T-helper 17 cell (primary cell): ENCODE data around the gene NEFH. TPM values are rescaled to one million over a fixed set of nuclear protein-coding genes. Genes with fewer than 3 reads are reported as not detected.
A peak's percentile ranks its signal among the peaks of the same experiment; 100 is the strongest.
"Not testable (repeated sequence)": the region's sequence is repeated elsewhere in the genome, so short reads cannot be mapped to it uniquely, and the experiment has no call there.

ENCODE experiments used
- ATAC-seq: fragments of 150-1000 bp; cut with Tn5 transposase; 2 replicates; pipeline ENCODE4 v1.10.0; 2021; ENCODE audit warnings: mild to moderate bottlenecking, moderate library complexity
- DNase-seq, 3 donors: peaks; one replicate each; pipeline versions ENCODE4 v3.0.0 to v3.0.0-alpha.2; 2020 to 2021
- H3K9me3 ChIP-seq: one replicate; pipeline ENCODE4 v1.7.0; 2013; ENCODE audit warnings: low read length, mild to moderate bottlenecking; ENCODE audit not compliant: control insufficient read depth, poor library complexity, severe bottlenecking
- H3K27ac Mint-ChIP-seq: one replicate; pipeline ENCODE4 v1.8.0; 2022; ENCODE audit warnings: mild to moderate bottlenecking, moderate library complexity, mixed read lengths
- H3K27me3 Mint-ChIP-seq: one replicate; pipeline ENCODE4 v1.8.0; 2022; ENCODE audit warnings: mixed read lengths
- H3K36me3 Mint-ChIP-seq: one replicate; pipeline ENCODE4 v1.8.0; 2022; ENCODE audit warnings: low read depth, mixed read lengths
- H3K4me1 Mint-ChIP-seq: one replicate; pipeline ENCODE4 v1.8.0; 2022; ENCODE audit warnings: mild to moderate bottlenecking, mixed read lengths
- H3K4me3 Mint-ChIP-seq: one replicate; pipeline ENCODE4 v1.8.0; 2022; ENCODE audit warnings: mild to moderate bottlenecking, moderate library complexity, mixed read lengths
- total RNA-seq, 4 donors: library from RNA in 2 of 4; stranded (reverse) in 2 of 4; gene quantifications; one replicate each; pipeline ENCODE4 v1.2.3 and lab custom pipeline; 2022 to 2026

The NEFH gene
- total RNA-seq, 2 donors from 2014 or later, result 0.15 to 0.21 TPM

- ATAC-seq, H3K36me3 Mint-ChIP-seq, H3K4me3 Mint-ChIP-seq, H3K9me3 ChIP-seq, H3K27me3 Mint-ChIP-seq, H3K4me1 Mint-ChIP-seq, DNase-seq: not testable (repeated sequence)
- H3K27ac Mint-ChIP-seq, result peak overlapping the region; percentile 51
Observed at GRCh38 chr22:29489127-29489780, 9.2 kb downstream of the NEFH start.

GRCh38 chr22:29491012-29491411, 11.0 kb downstream of the NEFH start:
- DNase-seq (no peak), ATAC-seq (no peak)
- Mint-ChIP-seq H3K4me1 (no peaks in the 10 kb centered on the region), H3K4me3 (no peak overlapping the region), H3K27me3 (no peaks in the 10 kb centered on the region), H3K27ac (no peak overlapping the region), H3K36me3 (peaks cover 10% of the 10 kb centered on the region)
- H3K9me3 ChIP-seq, result no peaks in the 10 kb centered on the region

GRCh38 chr22:29493636-29494035, 13.6 kb downstream of the NEFH start:
- no peak for ATAC-seq
- Mint-ChIP-seq H3K4me1 (no peaks in the 10 kb centered on the region), H3K27me3 (no peaks in the 10 kb centered on the region), H3K27ac (no peak overlapping the region), H3K4me3 (no peak overlapping the region), H3K36me3 (peaks cover 7% of the 10 kb centered on the region)
- no peaks in the 10 kb centered on the region for H3K9me3 ChIP-seq
- no peak for DNase-seq

- no peak for ATAC-seq
- DNase-seq, result no peak
- Mint-ChIP-seq H3K4me3 (no peak overlapping the region), H3K27me3 (no peaks in the 10 kb centered on the region), H3K4me1 (no peaks in the 10 kb centered on the region), H3K27ac (peak overlapping the region; percentile 39), H3K36me3 (no peaks in the 10 kb centered on the region)
- H3K9me3 ChIP-seq, result no peaks in the 10 kb centered on the region
Observed at GRCh38 chr22:29499852-29500251, 19.8 kb downstream of the NEFH start.

- no peaks in the 10 kb centered on the region for H3K9me3 ChIP-seq
- Mint-ChIP-seq H3K4me1 (no peaks in the 10 kb centered on the region), H3K4me3 (no peak overlapping the region), H3K36me3 (peaks cover 6% of the 10 kb centered on the region), H3K27me3 (no peaks in the 10 kb centered on the region), H3K27ac (no peak overlapping the region)
- DNase-seq, result no peak
- ATAC-seq, result no peak
Observed at GRCh38 chr22:29503811-29504372, 23.9 kb downstream of the NEFH start.

GRCh38 chr22:29509298-29509697, 29.3 kb downstream of the NEFH start:
- peaks cover 6% of the 10 kb centered on the region for H3K36me3 Mint-ChIP-seq
- H3K9me3 ChIP-seq, result no peaks in the 10 kb centered on the region
- ATAC-seq, result no peak
- no peaks in the 10 kb centered on the region for H3K27me3 Mint-ChIP-seq
- no peaks in the 10 kb centered on the region for H3K4me1 Mint-ChIP-seq
- no peak overlapping the region for H3K27ac Mint-ChIP-seq
- DNase-seq, result no peak
- no peak overlapping the region for H3K4me3 Mint-ChIP-seq

- no peaks in the 10 kb centered on the region for H3K4me1 Mint-ChIP-seq
- H3K4me3 Mint-ChIP-seq, result no peak overlapping the region
- H3K27me3 Mint-ChIP-seq, result no peaks in the 10 kb centered on the region
- no peak for ATAC-seq
- H3K27ac Mint-ChIP-seq, result no peak overlapping the region
- H3K36me3 Mint-ChIP-seq, result peaks cover 6% of the 10 kb centered on the region
- H3K9me3 ChIP-seq, result no peaks in the 10 kb centered on the region
- DNase-seq, result no peak
Observed at GRCh38 chr22:29509815-29510214, 29.8 kb downstream of the NEFH start.

GRCh38 chr22:29510542-29510941, 30.5 kb downstream of the NEFH start:
- H3K4me1 Mint-ChIP-seq, result no peaks in the 10 kb centered on the region
- no peaks in the 10 kb centered on the region for H3K27me3 Mint-ChIP-seq
- H3K9me3 ChIP-seq, result no peaks in the 10 kb centered on the region
- peaks cover 6% of the 10 kb centered on the region for H3K36me3 Mint-ChIP-seq
- DNase-seq, result no peak
- no peak overlapping the region for H3K27ac Mint-ChIP-seq
- ATAC-seq, result no peak
- no peak overlapping the region for H3K4me3 Mint-ChIP-seq

GRCh38 chr22:29511126-29511862, 31.3 kb downstream of the NEFH start:
- ATAC-seq (no peak), DNase-seq (no peak)
- H3K4me3 Mint-ChIP-seq, result no peak overlapping the region
- no peaks in the 10 kb centered on the region for H3K4me1 Mint-ChIP-seq
- H3K36me3 Mint-ChIP-seq, result peaks cover 10% of the 10 kb centered on the region
- no peaks in the 10 kb centered on the region for H3K9me3 ChIP-seq
- H3K27me3 Mint-ChIP-seq, result no peaks in the 10 kb centered on the region
- H3K27ac Mint-ChIP-seq, result no peak overlapping the region

GRCh38 chr22:29512031-29512430, 32.0 kb downstream of the NEFH start:
- Mint-ChIP-seq H3K27ac (no peak overlapping the region), H3K27me3 (no peaks in the 10 kb centered on the region), H3K36me3 (peaks cover 10% of the 10 kb centered on the region), H3K4me3 (no peak overlapping the region), H3K4me1 (no peaks in the 10 kb centered on the region)
- DNase-seq, result no peak
- no peaks in the 10 kb centered on the region for H3K9me3 ChIP-seq
- no peak for ATAC-seq

- no peak overlapping the region for H3K27ac Mint-ChIP-seq
- H3K36me3 Mint-ChIP-seq, result peaks cover 8% of the 10 kb centered on the region
- DNase-seq, result no peak
- H3K4me3 Mint-ChIP-seq, result no peak overlapping the region
- ATAC-seq, result no peak
- no peaks in the 10 kb centered on the region for H3K4me1 Mint-ChIP-seq
- no peaks in the 10 kb centered on the region for H3K27me3 Mint-ChIP-seq
- H3K9me3 ChIP-seq, result no peaks in the 10 kb centered on the region
Observed at GRCh38 chr22:29517215-29517908, 37.3 kb downstream of the NEFH start.

GRCh38 chr22:29518427-29518826, 38.4 kb downstream of the NEFH start:
- Mint-ChIP-seq H3K4me1 (no peaks in the 10 kb centered on the region), H3K27ac (no peak overlapping the region), H3K4me3 (no peak overlapping the region), H3K27me3 (no peaks in the 10 kb centered on the region), H3K36me3 (peaks cover 8% of the 10 kb centered on the region)
- no peak for ATAC-seq
- no peaks in the 10 kb centered on the region for H3K9me3 ChIP-seq
- DNase-seq, result no peak

- peaks cover 8% of the 10 kb centered on the region for H3K36me3 Mint-ChIP-seq
Observed at GRCh38 chr22:29519996-29520395, 40.0 kb downstream of the NEFH start.

More at GRCh38 chr22:29519996-29520395, 40.0 kb downstream of the NEFH start:
- H3K27me3 Mint-ChIP-seq, result no peaks in the 10 kb centered on the region
- no peaks in the 10 kb centered on the region for H3K9me3 ChIP-seq
- no peak for DNase-seq
- no peak for ATAC-seq
- H3K4me3 Mint-ChIP-seq, result no peak overlapping the region
- H3K4me1 Mint-ChIP-seq, result no peaks in the 10 kb centered on the region
- H3K27ac Mint-ChIP-seq, result peak overlapping the region; percentile 21
